ENCODE measurements around the gene EZR. TPM values are rescaled to one million over a fixed set of nuclear protein-coding genes. Genes with fewer than 3 reads are reported as not detected.

The EZR gene
- total RNA-seq, 1 experiment from 2014 or later = 375 TPM

DNA sequence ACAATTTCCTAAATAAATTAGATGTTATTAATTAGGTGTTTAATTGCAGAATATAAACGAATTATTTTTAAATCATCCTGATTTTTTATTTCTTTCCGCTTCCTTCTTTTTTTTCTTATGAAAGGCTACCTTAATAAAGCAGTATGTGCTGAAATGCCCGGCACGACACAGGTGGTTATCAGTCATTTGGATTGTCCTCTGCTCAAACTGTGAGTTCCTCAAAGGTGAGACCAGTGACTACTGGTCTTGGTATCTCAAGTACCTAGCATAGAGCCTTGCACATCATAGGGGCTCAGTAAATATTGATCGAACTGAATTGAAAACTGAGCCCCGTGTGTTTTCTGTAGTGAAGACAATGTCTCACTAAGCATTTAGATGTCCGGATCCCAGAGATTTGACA lies 9.6 kb upstream of the EZR start:
- Histone ChIP-seq H4K8ac (replicated peaks; ENCODE audit: insufficient read length, low read depth, low read length) (no peak overlapping the region), H3K9ac (ENCODE audit: extremely low read depth, insufficient read length, low read length) (no peak overlapping the region), H4K5ac (ENCODE audit: insufficient read length, low read depth, low read length) (no peak overlapping the region), H2AK5ac (ENCODE audit: insufficient read length, low read length) (no peak overlapping the region), H3K56ac (ENCODE audit: insufficient read length, low read depth, low read length) (no peak overlapping the region), H2BK15ac (ENCODE audit: low read depth, low read length) (no peak overlapping the region), H3K23ac (ENCODE audit: insufficient read length, low read depth, low read length) (no peak overlapping the region), H3K9me3 (ENCODE audit: control insufficient read depth, low read depth, low read length) (no peaks in the 10 kb centered on the region), H2BK12ac (ENCODE audit: insufficient read length, low read depth, low read length) (no peak overlapping the region), H4K91ac (ENCODE audit: insufficient read length, low read depth, low read length) (no peak overlapping the region), H2BK20ac (ENCODE audit: low read depth, low read length, poor library complexity, severe bottlenecking) (no peak overlapping the region), H3K27me3 (ENCODE audit: insufficient read depth, low read length) (no peaks in the 10 kb centered on the region), H3K4me2 (ENCODE audit: insufficient read depth, insufficient read length, low read length) (no peak overlapping the region), H3K79me1 (ENCODE audit: insufficient read depth, low read depth, low read length, poor library complexity, severe bottlenecking) (no peaks in the 10 kb centered on the region), H2BK120ac (ENCODE audit: low read depth, low read length, poor library complexity, severe bottlenecking) (no peak overlapping the region), H2BK5ac (ENCODE audit: insufficient read length, low read length) (no peak overlapping the region), H3K23me2 (ENCODE audit: insufficient read length, low read depth, low read length, poor library complexity, severe bottlenecking) (no peaks in the 10 kb centered on the region), H2AFZ (ENCODE audit: low read length) (no peak overlapping the region), H3K14ac (ENCODE audit: insufficient read depth, low read length) (no peak overlapping the region), H3T11ph (ENCODE audit: low read length) (no peak overlapping the region), H3K79me2 (ENCODE audit: insufficient read depth, low read length) (no peaks in the 10 kb centered on the region), H3K18ac (ENCODE audit: insufficient read length, low read depth, low read length) (no peak overlapping the region), H3K27ac (ENCODE audit: insufficient read length, low read depth, low read length) (no peak overlapping the region), H3K4me1 (ENCODE audit: insufficient read depth, low read length) (no peaks in the 10 kb centered on the region), H4K20me1 (ENCODE audit: control insufficient read depth, insufficient read depth, insufficient read length) (no peaks in the 10 kb centered on the region), H3K4ac (ENCODE audit: low read depth, low read length) (no peak overlapping the region)
- DNase-seq = no peak
- WGBS (ENCODE audit: extremely low coverage, insufficient read length, low lambda C conversion rate) = no CpG with 5 or more reads among the region's 7 CpGs
- Mint-ChIP-seq H3K4me1 (peaks cover 17 to 18% of the 10 kb centered on the region in 2 experiments), H3K27ac (no peak overlapping the region), H3K9me3 (0 out of 5 replicates have a peak, but pooled peaks cover 0 to 1% of the 10 kb centered on the region in 2 experiments), H3K4me3 (no peak overlapping the region), H3K27me3 (ENCODE audit: low read depth) (no peaks in the 10 kb centered on the region), H3K36me3 (ENCODE audit: insufficient read depth in 1 of 3, low read depth in 3 of 3) (no peaks in the 10 kb centered on the region; a peak in 1 of 7 replicates)
- TF ChIP-seq CTCF (conservative IDR thresholded peaks at IDR 0.05) = no peak
